ENCODE results near the gene NTM. TPM values are rescaled to one million over a fixed set of nuclear protein-coding genes. Genes with fewer than 3 reads are reported as not detected.

NTM gene
- total RNA-seq, 4 donors from 2014 or later = 0.21 to 3.2 (median 0.84) TPM

- intact Hi-C loops (cut with DNase I) = no loop called here
- TF ChIP-seq POLR2A (IDR thresholded peaks at IDR 0.05) = no peak
- TF ChIP-seq, protein P1, sequence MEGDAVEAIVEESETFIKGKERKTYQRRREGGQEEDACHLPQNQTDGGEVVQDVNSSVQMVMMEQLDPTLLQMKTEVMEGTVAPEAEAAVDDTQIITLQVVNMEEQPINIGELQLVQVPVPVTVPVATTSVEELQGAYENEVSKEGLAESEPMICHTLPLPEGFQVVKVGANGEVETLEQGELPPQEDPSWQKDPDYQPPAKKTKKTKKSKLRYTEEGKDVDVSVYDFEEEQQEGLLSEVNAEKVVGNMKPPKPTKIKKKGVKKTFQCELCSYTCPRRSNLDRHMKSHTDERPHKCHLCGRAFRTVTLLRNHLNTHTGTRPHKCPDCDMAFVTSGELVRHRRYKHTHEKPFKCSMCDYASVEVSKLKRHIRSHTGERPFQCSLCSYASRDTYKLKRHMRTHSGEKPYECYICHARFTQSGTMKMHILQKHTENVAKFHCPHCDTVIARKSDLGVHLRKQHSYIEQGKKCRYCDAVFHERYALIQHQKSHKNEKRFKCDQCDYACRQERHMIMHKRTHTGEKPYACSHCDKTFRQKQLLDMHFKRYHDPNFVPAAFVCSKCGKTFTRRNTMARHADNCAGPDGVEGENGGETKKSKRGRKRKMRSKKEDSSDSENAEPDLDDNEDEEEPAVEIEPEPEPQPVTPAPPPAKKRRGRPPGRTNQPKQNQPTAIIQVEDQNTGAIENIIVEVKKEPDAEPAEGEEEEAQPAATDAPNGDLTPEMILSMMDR (IDR thresholded peaks at IDR 0.05) = no peak
- Histone ChIP-seq H3K9me3 (no peaks in the 10 kb centered on the region), H3K27ac (no peak overlapping the region), H3K27me3 (no peaks in the 10 kb centered on the region), H3K36me3 (no peaks in the 10 kb centered on the region), H3K4me1 (no peaks in the 10 kb centered on the region), H3K4me3 (no peak overlapping the region)
- DNase-seq = no peak
- WGBS, 2 donors = 63 to 70% methylated on average over 2 of the region's 2 CpGs
Measured at GRCh38 chr11:131717616-131718015, 347.2 kb downstream of the NTM start.

DNA sequence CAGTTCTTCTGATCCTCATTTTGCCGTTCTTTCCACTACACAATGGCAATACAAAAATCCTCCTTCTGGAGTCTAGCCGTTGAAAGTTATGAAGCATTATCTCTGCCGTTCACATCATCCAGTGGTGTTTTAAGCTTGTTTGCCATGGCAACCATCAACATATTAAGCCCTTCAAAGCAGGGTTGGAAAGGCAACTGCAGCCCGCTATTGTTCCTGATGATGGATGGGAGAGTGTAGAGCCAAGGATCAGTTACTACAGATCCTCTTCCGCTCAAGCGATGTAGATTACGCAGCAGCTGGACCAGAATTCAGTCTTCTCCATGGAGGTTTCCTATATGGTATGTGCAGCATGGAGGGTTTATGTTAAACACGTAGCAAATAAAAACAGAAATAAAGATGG lies 352.7 kb downstream of the NTM start:
- H3K9me3 ChIP-seq = no peaks in the 10 kb centered on the region
- WGBS, 2 donors = 34 to 47% methylated on average over 6 to 8 of the region's 8 CpGs
- H3K27me3 ChIP-seq = no peaks in the 10 kb centered on the region
- TF ChIP-seq, protein P1 (IDR thresholded peaks at IDR 0.05) = no peak
- TF ChIP-seq POLR2A (IDR thresholded peaks at IDR 0.05) = no peak
- DNase-seq = no peak
- H3K27ac ChIP-seq = no peak overlapping the region
- H3K4me3 ChIP-seq = no peak overlapping the region
- intact Hi-C loops (cut with DNase I) = no loop called here
- no peaks in the 10 kb centered on the region for H3K4me1 ChIP-seq
- H3K36me3 ChIP-seq = no peaks in the 10 kb centered on the region

GRCh38 chr11:131724436-131724975 lies 354.1 kb downstream of the NTM start:
- TF ChIP-seq POLR2A (IDR thresholded peaks at IDR 0.05) = no peak
- TF ChIP-seq, protein P1 (IDR thresholded peaks at IDR 0.05) = no peak
- no peaks in the 10 kb centered on the region for H3K27me3 ChIP-seq
- no peaks in the 10 kb centered on the region for H3K9me3 ChIP-seq
- no peak overlapping the region for H3K27ac ChIP-seq
- H3K4me1 ChIP-seq = no peaks in the 10 kb centered on the region
- no peak for DNase-seq
- no peak overlapping the region for H3K4me3 ChIP-seq
- no peaks in the 10 kb centered on the region for H3K36me3 ChIP-seq
- WGBS, 2 donors = 73 to 78% methylated on average over 10 of the region's 10 CpGs
- intact Hi-C loops (cut with DNase I) = no loop called here

DNA sequence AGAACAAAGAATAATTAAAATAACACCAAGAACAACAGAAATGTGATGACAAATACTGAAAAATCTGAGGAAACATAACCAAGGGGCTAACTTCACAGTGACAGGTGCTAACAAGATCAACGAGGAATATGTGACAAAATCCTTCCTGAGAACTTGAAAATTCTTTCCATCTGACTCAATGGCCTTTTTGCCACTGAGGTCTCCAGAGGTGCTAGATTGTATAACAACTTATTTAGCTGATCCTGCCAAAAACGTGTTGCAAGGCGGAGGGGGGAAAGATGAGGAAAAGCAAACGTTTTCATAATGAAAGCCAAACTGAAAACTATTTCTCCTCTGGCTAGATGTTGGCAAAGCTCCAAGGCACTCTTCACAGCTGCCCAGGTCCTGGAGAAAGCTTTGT lies 364.5 kb downstream of the NTM start:
- H3K4me3 ChIP-seq = no peak overlapping the region
- intact Hi-C loops (cut with DNase I) = no loop called here
- no peaks in the 10 kb centered on the region for H3K27me3 ChIP-seq
- no peak for DNase-seq
- H3K36me3 ChIP-seq = no peaks in the 10 kb centered on the region
- H3K4me1 ChIP-seq = no peaks in the 10 kb centered on the region
- TF ChIP-seq POLR2A (IDR thresholded peaks at IDR 0.05) = no peak
- TF ChIP-seq, protein P1 (IDR thresholded peaks at IDR 0.05) = no peak
- WGBS, 2 donors = 16 to 38% methylated on average over 4 of the region's 4 CpGs
- no peaks in the 10 kb centered on the region for H3K9me3 ChIP-seq
- no peak overlapping the region for H3K27ac ChIP-seq

GRCh38 chr11:131737357-131737756 lies 366.9 kb downstream of the NTM start:
- Histone ChIP-seq H3K9me3 (no peaks in the 10 kb centered on the region), H3K36me3 (no peaks in the 10 kb centered on the region), H3K27ac (no peak overlapping the region), H3K4me3 (no peak overlapping the region), H3K27me3 (no peaks in the 10 kb centered on the region), H3K4me1 (no peaks in the 10 kb centered on the region)
- 40 to 50% methylated on average over 7 of the region's 7 CpGs for WGBS, 2 donors
- intact Hi-C loops (cut with DNase I) = no loop called here
- TF ChIP-seq, protein P1 (IDR thresholded peaks at IDR 0.05) = no peak
- no peak for TF ChIP-seq POLR2A (IDR thresholded peaks at IDR 0.05)
- DNase-seq = no peak

Measured in esophagus squamous epithelium (tissue), 5 donors.